NT2/D1 (cell line): ENCODE data around the gene CCDC146.
"Not testable (repeated sequence)": the region's sequence is repeated elsewhere in the genome, so short reads cannot be mapped to it uniquely, and the experiment has no call there.

Experiments used
- SUZ12 ChIP-seq: IDR thresholded peaks from 2 replicates; pipeline ENCODE4 v1.6.1; 2011; ENCODE audit not compliant: insufficient read length, insufficient read depth; ENCODE audit errors: extremely low read depth
- ZNF274 ChIP-seq: IDR thresholded peaks from 2 replicates; pipeline ENCODE4 v1.6.1; 2011; ENCODE audit warnings: mild to moderate bottlenecking, low read depth, low read length

GRCh38 chr7:77092301-77092700 lies 30.1 kb upstream of the CCDC146 start:
- TF ChIP-seq ZNF274, SUZ12: not testable (repeated sequence)
